OCI-LY7 (cell line): ENCODE data around the gene MDGA2.

Source experiments
- CTCF ChIP-seq: fragments of 200-600 bp; sonication (generic); conservative IDR thresholded peaks from 2 replicates; pipeline ENCODE4 v1.5.1; 2014; ENCODE audit warnings: mild to moderate bottlenecking, antibody characterized with exemption, low read length, moderate library complexity, mixed read lengths
- EZH2phosphoT487 ChIP-seq: fragments of 200-600 bp; sonication (generic); IDR thresholded peaks from 2 replicates; pipeline ENCODE4 v1.6.1; 2018; ENCODE audit warnings: low read depth, borderline replicate concordance, mild to moderate bottlenecking, mixed run types, antibody characterized with exemption, low read length, moderate library complexity, mixed read lengths

- no peak for TF ChIP-seq CTCF
- TF ChIP-seq EZH2phosphoT487, result no peak
Measured at GRCh38 chr14:47210099-47210498, 465.3 kb downstream of the MDGA2 start.
